ENCODE results near the gene BSN.
A peak's percentile ranks its signal among the peaks of the same experiment; 100 is the strongest.
"Not testable (repeated sequence)": the region's sequence is repeated elsewhere in the genome, so short reads cannot be mapped to it uniquely, and the experiment has no call there.

BSN gene

DNA sequence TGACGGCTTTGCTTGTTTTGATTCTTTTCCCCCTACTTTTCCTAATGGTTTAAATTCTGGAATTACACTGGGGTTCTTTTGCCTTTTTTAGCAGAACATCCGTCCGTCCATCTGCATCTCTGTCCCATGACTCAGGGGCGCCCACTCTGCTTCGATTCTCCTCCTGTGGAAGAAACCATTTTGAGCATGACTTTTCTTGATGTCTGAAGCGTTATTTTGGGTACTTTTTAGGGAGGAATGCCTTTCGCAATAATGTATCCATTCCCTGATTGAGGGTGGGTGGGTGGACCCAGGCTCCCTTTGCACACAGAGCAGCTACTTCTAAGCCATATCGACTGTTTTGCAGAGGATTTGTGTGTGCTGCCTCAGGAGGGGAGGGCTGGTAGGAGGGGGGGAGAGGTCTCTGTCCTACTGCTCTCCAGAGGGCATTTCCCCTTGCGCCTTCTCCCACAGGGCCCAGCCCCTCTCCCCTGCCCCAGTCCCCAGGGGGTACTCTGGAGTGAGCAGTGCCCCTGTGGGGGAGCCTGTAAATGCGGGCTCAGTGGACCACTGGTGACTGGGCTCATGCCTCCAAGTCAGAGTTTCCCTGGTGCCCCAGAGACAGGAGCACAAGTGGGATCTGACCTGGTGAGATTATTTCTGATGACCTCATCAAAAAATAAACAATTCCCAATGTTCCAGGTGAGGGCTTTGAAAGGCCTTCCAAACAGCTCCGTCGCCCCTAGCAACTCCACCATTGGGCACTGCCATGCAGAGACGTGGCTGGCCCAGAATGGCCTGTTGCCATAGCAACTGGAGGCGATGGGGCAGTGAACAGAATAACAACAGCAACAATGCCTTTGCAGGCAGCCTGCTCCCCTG, 19.5 kb upstream of the BSN start:
- peak in 40 of 42 donors; percentile 22 to 81 (median 62) for DNase-seq
- intact Hi-C loops (cut with DNase I): no loop called here

DNA sequence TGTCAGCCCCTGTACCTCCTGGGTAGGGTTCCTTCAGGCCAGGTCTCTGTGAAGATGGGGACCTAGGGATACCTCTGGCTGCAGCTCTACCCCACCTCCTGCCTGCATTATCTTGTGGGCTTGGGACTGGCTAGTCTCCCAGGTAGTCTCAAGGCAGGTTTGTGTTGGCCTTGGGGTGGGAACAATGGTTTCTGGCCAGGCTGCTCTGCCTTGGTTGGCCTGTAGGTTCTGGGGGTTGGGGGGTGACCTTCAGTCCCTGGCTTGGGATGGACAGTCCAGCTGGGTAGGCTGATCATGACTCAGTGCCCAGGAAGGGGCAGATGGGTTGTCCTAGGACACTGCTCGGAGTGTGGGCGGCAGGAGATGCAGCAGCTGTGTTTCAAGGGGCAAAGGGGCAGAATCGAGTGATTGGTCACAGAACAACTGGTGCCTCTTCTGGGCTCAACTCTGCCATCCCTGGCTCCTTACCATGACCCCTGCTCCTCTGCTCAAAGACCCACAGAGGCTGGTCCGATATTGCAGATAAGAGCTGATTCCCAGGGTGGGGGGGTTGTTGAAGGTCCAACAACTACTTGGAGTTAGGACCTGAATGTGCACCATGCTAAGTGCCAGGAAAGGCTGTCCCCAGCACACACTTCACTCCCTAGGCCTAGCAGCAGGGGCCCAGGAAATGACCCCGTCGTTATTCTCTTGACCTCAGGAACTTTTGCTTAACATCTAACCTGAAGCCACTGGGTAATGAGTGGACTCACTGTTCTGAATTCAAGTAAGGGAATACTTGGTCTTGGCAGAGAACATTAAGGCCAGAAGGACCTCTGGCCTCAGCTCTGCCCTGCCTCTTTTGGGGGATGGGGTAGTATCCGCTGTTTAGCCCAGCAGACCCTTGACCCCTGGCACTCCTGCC, 18.1 kb upstream of the BSN start:
- intact Hi-C loops (cut with DNase I): no loop called here
- DNase-seq: no peak

DNA sequence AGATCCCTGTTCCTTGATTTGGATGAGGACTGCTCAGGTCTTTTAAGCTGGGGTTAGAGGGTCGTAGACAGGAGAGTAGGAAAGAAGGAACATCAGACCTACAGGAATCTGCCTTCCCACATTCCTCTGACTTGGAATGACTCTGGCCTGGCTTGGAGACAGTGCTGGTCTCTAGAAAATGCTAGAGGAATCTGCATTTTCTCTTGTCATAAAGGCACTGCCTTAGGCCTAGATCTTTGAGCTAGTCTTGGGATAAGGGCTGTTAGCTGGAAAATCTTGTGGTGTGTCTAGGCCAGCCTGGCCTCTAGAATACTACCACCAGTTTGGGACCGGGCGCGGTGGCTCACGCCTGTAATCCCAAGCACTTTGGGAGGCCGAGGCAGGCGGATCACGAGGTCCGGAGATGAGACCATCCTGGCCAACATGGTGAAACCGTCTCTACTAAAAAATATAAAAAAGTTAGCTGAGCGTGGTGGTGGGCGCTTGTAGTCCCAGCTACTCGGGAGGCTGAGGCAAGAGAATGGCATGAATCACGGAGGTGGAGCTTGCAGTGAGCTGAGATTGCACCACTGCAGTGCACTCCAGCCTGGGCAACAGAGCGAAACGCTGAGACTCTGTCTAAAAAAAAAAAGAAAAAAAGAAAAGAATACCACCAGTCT, 17.3 kb upstream of the BSN start:
- intact Hi-C loops (cut with DNase I): no loop called here

DNA sequence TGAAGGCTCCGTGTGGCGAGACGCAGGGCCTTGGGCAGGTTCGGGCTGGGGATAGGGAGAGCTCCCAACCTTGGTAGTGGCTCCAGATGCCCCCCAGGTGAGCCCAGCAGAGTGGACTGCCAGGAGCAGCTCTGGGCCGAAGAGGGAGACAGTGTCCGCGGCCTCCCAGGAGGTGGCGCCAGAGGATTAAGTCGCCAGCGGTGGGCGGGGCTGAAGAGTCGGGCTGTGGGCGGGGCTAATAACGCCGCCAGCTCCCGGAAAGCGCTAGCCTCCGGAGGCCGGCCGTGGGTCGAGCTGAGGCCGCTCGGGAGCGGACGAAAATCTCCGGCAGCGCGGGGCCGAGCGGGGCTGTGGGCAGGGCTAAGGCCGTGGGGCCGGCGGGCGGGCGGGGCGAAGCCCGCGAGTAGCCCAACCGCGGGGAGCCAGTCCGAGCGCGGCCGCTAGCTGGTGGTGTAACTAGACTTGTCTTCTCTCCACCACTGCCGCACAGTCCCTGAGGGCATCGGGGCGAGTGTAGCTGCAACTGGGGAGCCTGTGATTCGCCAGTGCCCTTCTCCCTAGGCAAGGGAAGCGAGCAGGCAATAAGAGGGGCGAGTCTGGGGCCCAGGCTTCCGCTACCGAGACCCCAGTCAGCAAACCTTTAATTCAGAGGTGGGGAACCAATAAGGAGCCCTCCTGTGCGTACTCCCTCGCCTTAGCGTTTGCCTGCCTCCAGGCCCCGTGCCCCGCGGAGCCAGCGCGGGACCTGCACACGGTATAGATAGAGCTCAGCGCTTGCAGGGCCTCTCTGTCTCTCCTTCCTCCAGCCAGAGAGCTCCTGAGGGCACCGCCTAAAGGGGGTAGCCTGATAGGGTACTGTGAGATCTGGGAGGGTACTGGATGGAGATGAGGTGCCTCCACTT, 14.4 kb upstream of the BSN start:
- DNase-seq: peak; percentile 82 to 97 (median 94)
- intact Hi-C loops (cut with DNase I): loop anchor here (5.0 kb wide), 1 partner anchor 132 kb away; the partner anchor contains the start of gene APEH

More for the DNA sequence above, 17.3 kb upstream of the BSN start:
- DNase-seq: no peak

DNA sequence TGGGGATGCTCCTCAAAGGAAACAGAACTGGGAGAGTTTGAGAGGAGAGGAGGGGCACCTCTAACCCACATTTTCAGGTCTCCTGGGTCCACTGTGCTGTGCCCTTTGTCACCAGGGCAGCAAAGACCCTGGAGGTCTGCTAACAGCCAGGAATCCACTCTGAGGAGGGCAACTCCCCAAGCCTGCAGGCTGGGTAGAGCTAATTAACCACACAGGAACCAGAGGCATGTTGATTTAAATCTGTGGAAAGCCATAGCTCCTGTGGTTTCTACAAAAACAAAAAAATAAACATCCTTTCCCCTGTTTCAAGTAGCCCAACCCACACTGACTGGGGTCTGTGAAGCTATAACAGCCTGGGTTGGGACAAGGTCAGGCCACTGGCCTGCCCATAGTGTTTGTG, 2.2 kb upstream of the BSN start:
- DNase-seq: no peak
- intact Hi-C loops (cut with DNase I): loop anchor here (5.0 kb wide), 1 partner anchor 80 kb away; the partner anchor contains the start of gene DAG1

DNA sequence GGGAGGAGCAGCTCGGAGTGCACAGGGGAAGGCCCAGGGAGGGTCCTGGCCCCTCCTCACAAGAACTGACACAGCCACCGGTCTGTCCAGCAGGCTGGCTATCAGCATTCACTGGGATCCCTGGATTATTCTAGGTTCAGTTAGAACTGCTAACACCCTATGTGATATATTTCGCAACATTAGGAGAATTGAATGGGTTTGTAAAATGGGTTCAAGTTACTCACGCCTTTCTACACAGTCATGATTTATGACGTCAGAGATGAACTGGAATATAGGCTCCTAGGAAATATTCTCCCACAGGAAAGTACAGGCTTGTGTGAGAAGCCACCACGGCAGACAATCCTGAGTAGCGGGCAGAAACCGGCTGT, 969 bp upstream of the BSN start:
- no peak for DNase-seq
- intact Hi-C loops (cut with DNase I): loop anchor here (5.0 kb wide), 1 partner anchor 81 kb away; the partner anchor contains the start of gene DAG1

DNA sequence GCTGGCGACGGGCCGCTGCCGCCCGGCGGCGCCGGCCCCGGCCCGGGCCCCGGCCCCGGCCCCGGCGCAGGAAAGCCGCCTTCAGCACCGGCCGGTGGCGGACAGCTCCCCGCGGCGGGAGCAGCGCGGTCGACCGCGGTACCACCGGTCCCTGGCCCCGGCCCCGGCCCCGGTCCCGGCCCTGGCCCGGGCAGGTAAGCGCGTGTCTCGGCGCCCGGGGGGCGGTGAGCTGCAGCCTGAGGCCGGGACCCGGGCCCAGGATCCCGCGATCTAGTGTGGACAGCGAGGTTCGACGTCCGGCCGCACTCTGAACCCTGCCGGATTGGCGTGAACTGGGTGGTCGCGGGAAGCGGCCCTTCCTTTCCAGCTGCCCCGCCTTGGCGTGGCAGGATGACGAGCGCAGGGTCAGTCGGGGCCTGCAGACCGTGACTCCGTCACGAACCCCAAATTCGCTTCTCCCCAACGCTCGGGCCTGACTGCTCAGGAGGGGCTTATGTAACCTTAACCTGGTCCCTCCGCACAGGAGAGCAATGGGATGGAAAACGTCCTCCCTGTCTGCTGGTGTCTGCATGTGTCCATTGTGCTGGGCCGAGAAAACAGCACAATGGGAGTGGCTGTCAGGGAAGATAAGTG, 472 bp downstream of the BSN start:
- intact Hi-C loops (cut with DNase I): loop anchor here (5.0 kb wide), 1 partner anchor 82 kb away; the partner anchor contains the start of gene DAG1
- DNase-seq: peak in 19 of 42 donors; percentile 16 to 68 (median 32)

DNA sequence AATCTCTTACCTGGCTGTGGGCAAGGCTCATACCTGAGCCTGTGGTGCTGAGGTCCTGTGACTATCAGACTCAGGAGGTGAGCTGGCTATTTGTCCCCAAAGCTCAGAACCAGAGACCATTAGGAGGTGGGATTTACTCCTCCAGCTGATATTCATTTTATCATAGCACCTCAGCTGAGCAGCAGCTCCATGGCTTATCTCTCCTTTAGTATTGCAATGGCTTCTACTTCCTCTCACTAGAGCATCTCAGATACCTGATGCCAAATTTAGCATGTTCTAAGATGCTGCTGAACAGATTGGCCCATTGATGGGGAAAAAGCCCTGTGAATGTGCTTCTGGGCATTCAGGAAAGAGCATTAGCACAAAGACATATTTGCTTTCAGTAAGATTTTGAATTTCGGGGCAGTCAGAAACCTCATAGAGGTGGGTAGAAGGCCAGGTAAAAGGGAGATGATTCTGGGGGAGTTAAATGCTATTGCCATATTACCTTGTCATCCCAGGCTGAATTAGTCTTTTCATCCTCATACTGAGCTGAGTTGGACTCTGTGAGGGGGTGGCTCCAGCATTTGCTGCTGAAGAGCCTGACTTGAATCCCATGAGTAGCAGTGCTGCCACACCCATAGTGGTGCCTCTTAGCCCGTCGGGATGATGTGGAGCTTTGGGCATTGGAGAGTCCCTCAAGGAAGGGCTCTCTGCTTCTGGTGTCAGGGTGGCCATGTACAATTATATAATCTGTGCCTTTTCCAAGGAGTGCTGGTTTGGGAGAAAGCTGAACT, 2.4 kb downstream of the BSN start:
- DNase-seq: peak in 40 of 42 donors; percentile 15 to 87 (median 54)
- intact Hi-C loops (cut with DNase I): no loop called here

DNA sequence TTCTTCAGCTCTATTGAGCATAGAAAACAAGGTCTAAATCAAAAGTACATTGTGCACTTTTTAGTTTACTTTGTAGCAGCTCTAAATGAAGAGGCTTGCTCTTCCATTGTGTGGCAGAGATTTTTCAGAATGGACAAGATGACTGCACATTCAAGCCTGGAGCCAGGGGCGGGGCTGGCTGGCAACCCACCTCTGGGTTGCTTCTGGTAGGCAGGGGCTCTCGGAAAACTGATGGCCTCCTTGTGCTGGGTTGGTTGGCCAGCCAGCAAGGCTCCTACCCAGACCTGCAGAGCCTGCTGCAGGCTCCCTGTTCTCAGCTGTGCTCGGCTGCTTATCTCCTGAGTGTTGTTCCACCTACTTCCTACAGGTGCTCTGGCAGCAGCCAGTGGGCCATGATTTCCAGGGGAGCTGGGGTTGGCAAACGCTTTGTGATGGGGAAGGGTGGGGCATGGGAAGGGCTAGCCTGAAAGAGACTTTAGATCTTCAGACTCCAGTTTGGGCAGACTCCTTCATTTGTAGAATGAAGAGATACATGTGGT, 8.8 kb downstream of the BSN start:
- DNase-seq: peak in 4 of 42 donors; percentile 8 to 44 (median 40)

DNA sequence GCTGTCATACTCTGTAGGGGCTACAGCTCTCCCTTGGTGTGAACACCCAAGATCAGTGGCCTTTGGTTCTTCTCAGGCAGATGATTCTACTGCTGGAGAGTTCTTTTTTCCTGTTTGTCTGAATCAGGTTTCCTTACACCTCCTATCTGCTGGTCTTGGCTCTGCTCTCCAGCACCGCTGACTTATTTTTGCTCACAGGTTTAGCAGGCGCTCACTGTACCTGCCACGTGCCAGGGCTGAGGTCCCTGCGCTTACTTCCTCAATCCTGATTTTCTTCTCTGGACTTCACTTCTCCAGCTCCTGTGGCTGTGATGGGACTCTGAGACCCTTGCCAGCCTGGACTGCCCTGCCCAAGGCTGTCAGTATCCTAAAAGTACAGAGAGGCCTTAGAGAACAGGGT, 9.5 kb downstream of the BSN start:
- DNase-seq: no peak
- intact Hi-C loops (cut with DNase I): no loop called here

More for the DNA sequence above, 8.8 kb downstream of the BSN start:
- intact Hi-C loops (cut with DNase I): no loop called here

DNA sequence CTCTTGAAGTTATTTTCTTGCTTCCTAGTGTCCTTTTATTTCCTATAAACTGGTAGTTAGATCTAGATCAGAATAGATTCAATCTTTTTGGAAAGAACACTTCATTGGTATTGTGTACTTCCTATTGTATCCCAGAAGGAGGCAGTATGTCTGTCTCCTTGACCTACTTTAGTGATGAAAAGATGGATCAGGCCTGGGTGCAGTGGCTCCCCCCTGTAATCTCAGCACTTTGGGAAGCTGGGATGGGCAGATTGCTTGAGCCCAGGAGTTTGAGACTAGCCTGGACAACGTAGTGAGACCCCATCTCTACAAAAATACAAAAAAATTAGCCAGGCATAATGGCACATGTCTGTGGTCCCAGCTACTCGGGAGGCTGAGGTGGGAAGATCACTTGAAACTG, 12.0 kb downstream of the BSN start:
- intact Hi-C loops (cut with DNase I): no loop called here
- no peak for DNase-seq

DNA sequence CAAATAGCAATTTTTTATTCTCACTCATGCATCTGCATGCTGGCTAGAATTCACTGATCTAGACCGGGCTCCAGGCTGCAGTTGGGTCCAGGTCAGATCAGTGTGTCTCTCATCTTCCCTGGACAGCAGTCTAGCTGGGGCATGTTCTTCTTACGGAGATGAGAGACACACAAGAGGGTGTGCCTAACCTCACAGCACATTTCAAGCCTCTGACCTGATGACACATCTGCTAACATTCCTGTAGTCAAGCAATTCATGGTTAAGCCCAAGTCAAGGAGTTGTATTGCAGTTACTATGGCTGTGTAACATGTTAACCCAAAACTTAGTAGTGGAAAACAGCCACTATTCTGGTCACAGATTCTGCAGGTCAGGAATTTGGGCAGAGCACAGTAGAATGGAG, 13.1 kb downstream of the BSN start:
- intact Hi-C loops (cut with DNase I): no loop called here

DNA sequence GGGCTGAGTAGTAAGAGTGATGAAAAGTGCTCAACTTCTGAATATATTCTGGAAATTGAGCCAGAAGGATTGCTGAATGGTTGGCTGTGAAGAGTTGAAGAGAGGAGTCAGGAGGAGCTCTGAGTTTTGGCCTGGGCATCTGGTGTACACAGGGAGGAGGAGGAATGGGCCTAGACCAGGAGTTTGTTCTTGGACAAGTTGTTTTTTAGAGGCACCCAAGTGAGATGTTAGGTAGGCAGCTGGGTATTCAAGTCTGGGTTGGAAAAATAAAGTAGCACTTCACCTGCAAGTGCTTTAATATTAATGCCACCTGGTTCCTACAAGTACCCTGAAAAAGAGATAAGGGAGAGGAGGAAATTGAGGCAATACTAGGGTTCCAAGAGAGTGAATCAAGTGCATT, 14.7 kb downstream of the BSN start:
- DNase-seq: peak in 1 of 42 donors; percentile 25
- intact Hi-C loops (cut with DNase I): no loop called here

More for the DNA sequence above, 13.1 kb downstream of the BSN start:
- no peak for DNase-seq

DNA sequence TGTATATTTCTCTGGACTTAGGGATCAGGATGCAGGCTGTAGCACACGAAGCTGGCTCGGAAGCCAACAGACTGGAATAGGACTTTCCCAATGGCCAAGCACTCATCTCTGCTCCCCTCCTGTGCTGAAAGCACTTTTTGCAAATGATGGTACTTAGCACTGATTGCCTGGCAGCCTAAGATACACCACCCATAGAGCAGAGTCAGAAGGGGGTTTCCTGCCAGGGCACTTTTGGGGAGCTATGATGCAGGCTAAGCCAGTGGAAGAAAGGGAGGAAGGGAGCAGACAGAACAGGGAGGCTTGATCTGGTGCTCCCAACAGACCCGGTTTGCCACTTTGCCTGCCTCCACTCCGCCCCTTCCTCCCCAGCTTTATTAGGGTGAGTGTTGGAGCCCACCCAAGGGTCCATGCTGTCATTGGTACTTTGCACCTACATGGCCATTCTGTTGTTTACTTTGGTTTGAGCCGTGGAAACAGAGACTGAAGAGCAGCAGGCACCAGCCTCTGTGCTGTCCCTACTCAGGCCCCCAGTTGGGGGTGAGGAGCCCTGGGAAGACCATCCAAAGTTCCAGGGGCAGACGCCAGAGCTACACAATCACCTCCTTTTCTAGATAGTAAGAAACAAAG, 15.9 kb downstream of the BSN start:
- peak in 2 of 42 donors; percentile 18 to 34 for DNase-seq
- intact Hi-C loops (cut with DNase I): no loop called here

DNA sequence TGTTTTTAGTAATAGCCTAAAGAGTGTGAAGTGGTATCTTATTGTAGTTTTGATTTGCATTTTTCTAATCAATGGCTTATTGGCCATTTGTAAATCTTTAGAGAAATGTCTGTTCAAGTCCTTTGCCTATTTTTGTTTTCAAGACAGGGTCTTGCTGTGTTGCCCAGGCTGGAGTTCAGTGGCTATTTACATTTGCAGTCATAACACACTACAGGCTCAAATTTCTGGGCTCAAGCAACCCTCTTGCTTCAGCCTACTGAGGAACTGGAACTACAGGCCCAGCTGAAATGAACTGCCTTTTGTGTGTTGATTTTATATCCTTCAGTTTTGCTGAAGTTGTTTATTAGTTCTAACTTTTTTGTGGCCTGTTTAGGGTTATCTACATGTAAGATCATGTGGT, 27.9 kb downstream of the BSN start:
- DNase-seq: no peak
- intact Hi-C loops (cut with DNase I): no loop called here

DNA sequence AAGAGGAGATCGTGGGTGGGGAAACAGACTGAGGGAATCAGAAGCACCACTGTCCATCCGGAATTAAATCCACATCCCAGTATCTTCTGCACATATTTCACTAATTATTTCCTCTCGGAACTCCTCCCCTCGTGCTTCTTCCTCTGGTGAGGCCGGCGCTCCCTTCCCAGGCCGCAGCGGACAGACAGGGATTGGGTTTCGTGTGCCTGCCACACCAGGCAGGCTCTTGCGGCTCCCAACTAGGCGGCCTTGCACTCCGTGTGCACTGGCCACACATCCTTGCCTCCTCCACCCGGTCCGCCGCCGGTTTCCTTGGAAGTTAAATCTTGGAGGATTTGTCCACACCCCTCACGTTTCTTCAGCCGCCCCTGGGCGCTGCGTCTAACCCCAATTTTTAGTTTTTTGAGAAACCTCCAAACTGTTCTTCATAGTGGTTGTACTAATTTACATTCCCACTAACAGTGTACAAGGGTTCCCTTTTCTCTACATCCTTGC, 31.0 kb downstream of the BSN start:
- intact Hi-C loops (cut with DNase I): not testable (repeated sequence)

More for the DNA sequence above, 31.0 kb downstream of the BSN start:
- DNase-seq: peak in 1 of 42 donors; percentile 32
